Effector memory CD8-positive, alpha-beta T cell (primary cell): ENCODE results near the gene NCOR2.

Experiments used
- ATAC-seq: fragments of 150-1000 bp; cut with Tn5 transposase; replicated peaks from 2 replicates; pipeline ENCODE4 v1.10.0; 2021; ENCODE audit warnings: mild to moderate bottlenecking, moderate library complexity
- DNase-seq, 3 experiments: peaks; one replicate each; pipeline ENCODE4 v3.0.0; 2021
- H3K27ac Mint-ChIP-seq, 2 donors: one replicate each; pipeline ENCODE4 v1.8.0; 2022; ENCODE audit warnings: mild to moderate bottlenecking in 2 of 2, mixed read lengths in 2 of 2, moderate library complexity in 2 of 2
- H3K27me3 Mint-ChIP-seq, 2 donors: one replicate each; pipeline ENCODE4 v1.8.0; 2022; ENCODE audit warnings: mixed read lengths in 2 of 2
- H3K36me3 Mint-ChIP-seq: one replicate; pipeline ENCODE4 v1.8.0; 2022; ENCODE audit warnings: mild to moderate bottlenecking, moderate library complexity, mixed read lengths; ENCODE audit not compliant: insufficient read depth
- H3K4me1 Mint-ChIP-seq, 2 donors: one replicate each; pipeline ENCODE4 v1.8.0; 2022; ENCODE audit warnings: low read depth in 2 of 2, mixed read lengths in 2 of 2
- H3K4me3 Mint-ChIP-seq, 2 donors: one replicate each; pipeline ENCODE4 v1.8.0; 2022; ENCODE audit warnings: mild to moderate bottlenecking in 2 of 2, mixed read lengths in 2 of 2, moderate library complexity in 2 of 2
- H3K9me3 Mint-ChIP-seq, 2 donors: one replicate each; pipeline ENCODE4 v1.8.0; 2022; ENCODE audit warnings: mixed read lengths in 2 of 2

NCOR2 gene

GRCh38 chr12:124607681-124608425 lies 40.4 kb upstream of the NCOR2 start:
- no peak overlapping the region for H3K4me3 Mint-ChIP-seq
- no peaks in the 10 kb centered on the region for H3K9me3 Mint-ChIP-seq
- no peaks in the 10 kb centered on the region for H3K36me3 Mint-ChIP-seq
- H3K4me1 Mint-ChIP-seq = peaks cover 16 to 25% of the 10 kb centered on the region in 2 donors
- ATAC-seq = no peak
- H3K27ac Mint-ChIP-seq = peak overlapping the region in 1 of 2 donors; percentile 16
- DNase-seq = no peak
- peaks cover 6 to 10% of the 10 kb centered on the region in 2 donors for H3K27me3 Mint-ChIP-seq

GRCh38 chr12:124605883-124606774 lies 38.7 kb upstream of the NCOR2 start:
- Mint-ChIP-seq H3K36me3 (no peaks in the 10 kb centered on the region), H3K9me3 (no peaks in the 10 kb centered on the region), H3K4me3 (no peak overlapping the region), H3K4me1 (peaks cover 16 to 21% of the 10 kb centered on the region in 2 donors), H3K27ac (no peak overlapping the region), H3K27me3 (peaks cover 6 to 10% of the 10 kb centered on the region in 2 donors)
- no peak for DNase-seq
- ATAC-seq = no peak

GRCh38 chr12:124605150-124605882 lies 37.9 kb upstream of the NCOR2 start:
- H3K4me1 Mint-ChIP-seq = peaks cover 16 to 21% of the 10 kb centered on the region in 2 donors
- no peak for ATAC-seq
- no peak overlapping the region for H3K4me3 Mint-ChIP-seq

GRCh38 chr12:124604264-124604680 lies 36.9 kb upstream of the NCOR2 start:
- H3K9me3 Mint-ChIP-seq = no peaks in the 10 kb centered on the region
- DNase-seq (no peak), ATAC-seq (no peak)
- peaks cover 10 to 17% of the 10 kb centered on the region in 2 donors for H3K4me1 Mint-ChIP-seq
- H3K27me3 Mint-ChIP-seq = peaks cover 6 to 16% of the 10 kb centered on the region in 2 donors
- no peak overlapping the region for H3K4me3 Mint-ChIP-seq
- no peaks in the 10 kb centered on the region for H3K36me3 Mint-ChIP-seq
- no peak overlapping the region for H3K27ac Mint-ChIP-seq

More at GRCh38 chr12:124605150-124605882, 37.9 kb upstream of the NCOR2 start:
- Mint-ChIP-seq H3K27ac (no peak overlapping the region), H3K36me3 (no peaks in the 10 kb centered on the region), H3K27me3 (peaks cover 6 to 10% of the 10 kb centered on the region in 2 donors), H3K9me3 (no peaks in the 10 kb centered on the region)
- no peak for DNase-seq

- Mint-ChIP-seq H3K27me3 (peaks cover 6 to 21% of the 10 kb centered on the region in 2 donors), H3K9me3 (no peaks in the 10 kb centered on the region), H3K4me1 (peaks cover 6 to 15% of the 10 kb centered on the region in 2 donors), H3K27ac (no peak overlapping the region), H3K4me3 (no peak overlapping the region), H3K36me3 (no peaks in the 10 kb centered on the region)
- no peak for ATAC-seq
- no peak for DNase-seq
Measured at GRCh38 chr12:124603831-124604251, 36.4 kb upstream of the NCOR2 start.

- Mint-ChIP-seq H3K9me3 (no peaks in the 10 kb centered on the region), H3K36me3 (no peaks in the 10 kb centered on the region), H3K4me3 (no peak overlapping the region), H3K27me3 (peaks cover 6 to 24% of the 10 kb centered on the region in 2 donors), H3K4me1 (peaks cover 0 to 8% of the 10 kb centered on the region in 2 donors), H3K27ac (peak overlapping the region in 1 of 2 donors; percentile 26)
- ATAC-seq (no peak), DNase-seq (no peak)
Measured at GRCh38 chr12:124603100-124603541, 35.7 kb upstream of the NCOR2 start.

- no peak for ATAC-seq
- peaks cover 0 to 4% of the 10 kb centered on the region in 2 donors for H3K4me1 Mint-ChIP-seq
- no peaks in the 10 kb centered on the region for H3K36me3 Mint-ChIP-seq
- no peaks in the 10 kb centered on the region for H3K9me3 Mint-ChIP-seq
- no peak for DNase-seq
- H3K27ac Mint-ChIP-seq = no peak overlapping the region
- H3K4me3 Mint-ChIP-seq = no peak overlapping the region
- peaks cover 0 to 24% of the 10 kb centered on the region in 2 donors for H3K27me3 Mint-ChIP-seq
Measured at GRCh38 chr12:124601706-124602105, 34.3 kb upstream of the NCOR2 start.

- Mint-ChIP-seq H3K4me3 (no peak overlapping the region), H3K4me1 (peaks cover 0 to 4% of the 10 kb centered on the region in 2 donors), H3K36me3 (no peaks in the 10 kb centered on the region), H3K27ac (no peak overlapping the region), H3K9me3 (no peaks in the 10 kb centered on the region), H3K27me3 (peaks cover 8 to 36% of the 10 kb centered on the region in 2 donors)
- ATAC-seq (peak; percentile 63), DNase-seq (no peak)
Measured at GRCh38 chr12:124599074-124599999, 31.9 kb upstream of the NCOR2 start.

GRCh38 chr12:124597041-124597440 lies 29.6 kb upstream of the NCOR2 start:
- no peak for DNase-seq
- Mint-ChIP-seq H3K4me3 (no peak overlapping the region), H3K27me3 (peaks cover 25 to 59% of the 10 kb centered on the region in 2 donors), H3K9me3 (no peaks in the 10 kb centered on the region), H3K27ac (no peak overlapping the region), H3K4me1 (peaks cover 0 to 4% of the 10 kb centered on the region in 2 donors), H3K36me3 (no peaks in the 10 kb centered on the region)
- no peak for ATAC-seq

GRCh38 chr12:124595444-124595843 lies 28.0 kb upstream of the NCOR2 start:
- no peak for ATAC-seq
- no peak for DNase-seq
- H3K27ac Mint-ChIP-seq = no peak overlapping the region
- H3K9me3 Mint-ChIP-seq = peaks cover 0 to 2% of the 10 kb centered on the region in 2 donors
- no peaks in the 10 kb centered on the region for H3K36me3 Mint-ChIP-seq
- no peak overlapping the region for H3K4me3 Mint-ChIP-seq
- H3K27me3 Mint-ChIP-seq = peaks cover 31 to 59% of the 10 kb centered on the region in 2 donors
- peaks cover 0 to 4% of the 10 kb centered on the region in 2 donors for H3K4me1 Mint-ChIP-seq

GRCh38 chr12:124594851-124595250 lies 27.4 kb upstream of the NCOR2 start:
- H3K36me3 Mint-ChIP-seq = no peaks in the 10 kb centered on the region
- peaks cover 0 to 2% of the 10 kb centered on the region in 2 donors for H3K9me3 Mint-ChIP-seq
- DNase-seq (no peak), ATAC-seq (no peak)
- H3K4me1 Mint-ChIP-seq = peaks cover 0 to 4% of the 10 kb centered on the region in 2 donors
- H3K27me3 Mint-ChIP-seq = peaks cover 31 to 59% of the 10 kb centered on the region in 2 donors
- no peak overlapping the region for H3K4me3 Mint-ChIP-seq
- no peak overlapping the region for H3K27ac Mint-ChIP-seq

- H3K27me3 Mint-ChIP-seq = peaks cover 31 to 49% of the 10 kb centered on the region in 2 donors
- H3K27ac Mint-ChIP-seq = no peak overlapping the region
- H3K9me3 Mint-ChIP-seq = peaks cover 0 to 2% of the 10 kb centered on the region in 2 donors
- ATAC-seq (no peak), DNase-seq (no peak)
- H3K36me3 Mint-ChIP-seq = no peaks in the 10 kb centered on the region
- H3K4me3 Mint-ChIP-seq = no peak overlapping the region
- peaks cover 1 to 6% of the 10 kb centered on the region in 2 donors for H3K4me1 Mint-ChIP-seq
Measured at GRCh38 chr12:124593851-124594401, 26.5 kb upstream of the NCOR2 start.
